ENCODE measurements around the gene CDKN2B.

- TF ChIP-seq, protein P1, sequence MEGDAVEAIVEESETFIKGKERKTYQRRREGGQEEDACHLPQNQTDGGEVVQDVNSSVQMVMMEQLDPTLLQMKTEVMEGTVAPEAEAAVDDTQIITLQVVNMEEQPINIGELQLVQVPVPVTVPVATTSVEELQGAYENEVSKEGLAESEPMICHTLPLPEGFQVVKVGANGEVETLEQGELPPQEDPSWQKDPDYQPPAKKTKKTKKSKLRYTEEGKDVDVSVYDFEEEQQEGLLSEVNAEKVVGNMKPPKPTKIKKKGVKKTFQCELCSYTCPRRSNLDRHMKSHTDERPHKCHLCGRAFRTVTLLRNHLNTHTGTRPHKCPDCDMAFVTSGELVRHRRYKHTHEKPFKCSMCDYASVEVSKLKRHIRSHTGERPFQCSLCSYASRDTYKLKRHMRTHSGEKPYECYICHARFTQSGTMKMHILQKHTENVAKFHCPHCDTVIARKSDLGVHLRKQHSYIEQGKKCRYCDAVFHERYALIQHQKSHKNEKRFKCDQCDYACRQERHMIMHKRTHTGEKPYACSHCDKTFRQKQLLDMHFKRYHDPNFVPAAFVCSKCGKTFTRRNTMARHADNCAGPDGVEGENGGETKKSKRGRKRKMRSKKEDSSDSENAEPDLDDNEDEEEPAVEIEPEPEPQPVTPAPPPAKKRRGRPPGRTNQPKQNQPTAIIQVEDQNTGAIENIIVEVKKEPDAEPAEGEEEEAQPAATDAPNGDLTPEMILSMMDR (IDR thresholded peaks at IDR 0.05; ENCODE audit: low read length): no peak
- TF ChIP-seq EZH2phosphoT487 (IDR thresholded peaks at IDR 0.05; ENCODE audit: low read length): no peak
Measured at GRCh38 chr9:22030101-22030598, 21.0 kb upstream of the CDKN2B start.

Measured in MM.1S (cell line).